Upper lobe of left lung (tissue), 6 donors: ENCODE measurements around the gene MAP2K4. TPM values are rescaled to one million over a fixed set of nuclear protein-coding genes. Genes with fewer than 3 reads are reported as not detected.

Source experiments
- ATAC-seq, 2 donors: fragments of 200-7000 bp; cut with Tn5 transposase; one replicate each; pipeline ENCODE4 v1.9.1; 2022; ENCODE audit warnings: mild to moderate bottlenecking in 2 of 2, moderate library complexity in 2 of 2; ENCODE audit not compliant: low FRiP score in 2 of 2
- DNase-seq, 2 donors: peaks; one replicate each; pipeline ENCODE4 v3.0.0-alpha.2; 2019 to 2020
- H3K27ac ChIP-seq, 4 donors: fragments of 200-600 bp; sonication (generic); one replicate each; pipeline ENCODE4 v1.5.1; 2016 to 2019
- H3K27me3 ChIP-seq, 4 donors: fragments of 200-600 bp; sonication (generic); one replicate each; pipeline ENCODE4 v1.5.1; 2017 to 2019
- H3K36me3 ChIP-seq, 4 donors: fragments of 200-600 bp; sonication (generic); one replicate each; pipeline ENCODE4 v1.5.1; 2016 to 2019
- H3K4me1 ChIP-seq, 4 donors: fragments of 200-600 bp; sonication (generic); one replicate each; pipeline ENCODE4 v1.5.1; 2018 to 2019
- H3K4me3 ChIP-seq, 4 donors: fragments of 200-600 bp; sonication (generic); one replicate each; pipeline ENCODE4 v1.5.1; 2017 to 2019; ENCODE audit warnings: mild to moderate bottlenecking in 2 of 4, moderate library complexity in 1 of 4
- H3K9me3 ChIP-seq, 4 donors: fragments of 200-600 bp; sonication (generic); one replicate each; pipeline ENCODE4 v1.5.1; 2018 to 2019
- CTCF ChIP-seq, 6 experiments: fragments of 450-650 bp in 4 of 6; fragments of 200-600 bp in 2 of 6; sonication (generic) in 2 of 6; IDR thresholded peaks; one replicate each; pipeline ENCODE4 v1.5.1; 2016 to 2019; ENCODE audit warnings: antibody characterized with exemption in 6 of 6
- EP300 ChIP-seq, 4 donors: sonication (generic); formaldehyde crosslinking; IDR thresholded peaks; one replicate each; pipeline ENCODE4 v1.5.1; 2017; ENCODE audit warnings: antibody characterized with exemption in 4 of 4, control low read depth in 2 of 4
- POLR2A ChIP-seq, 4 donors: fragments of 450-650 bp; IDR thresholded peaks; one replicate each; pipeline ENCODE4 v1.5.1; 2016 to 2017; ENCODE audit warnings: antibody characterized with exemption in 4 of 4, mild to moderate bottlenecking in 2 of 4
- POLR2AphosphoS5 ChIP-seq, 2 donors: sonication (generic); formaldehyde crosslinking; IDR thresholded peaks; one replicate each; pipeline ENCODE4 v1.5.1; 2017; ENCODE audit warnings: antibody characterized with exemption in 2 of 2
- WGBS, 2 donors: methylation state at CpG; one replicate each; pipeline ENCODE4 v1.1.5; 2017 to 2018; 5-methylcytosine and 5-hydroxymethylcytosine counted together
- total RNA-seq, 6 donors: library from RNA; depleted of rRNA in 4 of 6; stranded (reverse); fragments of >200 nt in 4 of 6; gene quantifications; one replicate each; pipeline versions ENCODE4 v1.1.0 to v1.2.1, GENCODE V29; 2016 to 2021
- donor health status: DM: no; HTN: no; CAD: no; lungs with moderate emphysema.
- donor health status: DM: no; HTN: yes; CAD: no; lungs with severe emphysema.

Gene MAP2K4
- total RNA-seq, 6 donors from 2014 or later, result 10.2 to 42.7 (median 25.6) TPM

- DNase-seq (no peak), ATAC-seq (no peak)
- Histone ChIP-seq H3K36me3 (no peaks in the 10 kb centered on the region), H3K9me3 (no peaks in the 10 kb centered on the region), H3K4me3 (no peak overlapping the region), H3K4me1 (peaks cover 0 to 5% (median 0%) of the 10 kb centered on the region in 4 donors), H3K27me3 (no peaks in the 10 kb centered on the region), H3K27ac (no peak overlapping the region)
- TF ChIP-seq POLR2A (IDR thresholded peaks at IDR 0.05) (no peak), EP300 (IDR thresholded peaks at IDR 0.05) (no peak), POLR2AphosphoS5 (IDR thresholded peaks at IDR 0.05) (no peak), CTCF (IDR thresholded peaks at IDR 0.05) (no peak)
- 72 to 75% methylated on average over 3 of the region's 3 CpGs for WGBS, 2 donors
Observed at GRCh38 chr17:12041312-12041711, 20.6 kb downstream of the MAP2K4 start.

- Histone ChIP-seq H3K4me3 (no peak overlapping the region), H3K36me3 (no peaks in the 10 kb centered on the region), H3K27me3 (no peaks in the 10 kb centered on the region), H3K27ac (no peak overlapping the region), H3K4me1 (peaks cover 2 to 8% (median 6%) of the 10 kb centered on the region in 4 donors), H3K9me3 (no peaks in the 10 kb centered on the region)
- WGBS, 2 donors, result 93 to 96% methylated on average over 6 of the region's 6 CpGs
- DNase-seq, result no peak
- TF ChIP-seq POLR2A (IDR thresholded peaks at IDR 0.05) (no peak), POLR2AphosphoS5 (IDR thresholded peaks at IDR 0.05) (no peak), CTCF (IDR thresholded peaks at IDR 0.05) (no peak), EP300 (IDR thresholded peaks at IDR 0.05) (no peak)
- ATAC-seq, result no peak
Observed at GRCh38 chr17:12043702-12044101, 23.0 kb downstream of the MAP2K4 start.

- Histone ChIP-seq H3K4me1 (peaks cover 3 to 25% (median 5%) of the 10 kb centered on the region in 4 donors), H3K27ac (no peak overlapping the region), H3K4me3 (no peak overlapping the region), H3K9me3 (no peaks in the 10 kb centered on the region), H3K27me3 (no peaks in the 10 kb centered on the region), H3K36me3 (no peaks in the 10 kb centered on the region)
- TF ChIP-seq POLR2A (IDR thresholded peaks at IDR 0.05) (no peak), EP300 (IDR thresholded peaks at IDR 0.05) (no peak), POLR2AphosphoS5 (IDR thresholded peaks at IDR 0.05) (no peak), CTCF (IDR thresholded peaks at IDR 0.05) (no peak)
- no peak for DNase-seq
- 70 to 76% methylated on average over 2 of the region's 2 CpGs for WGBS, 2 donors
- no peak for ATAC-seq
Observed at GRCh38 chr17:12046786-12047185, 26.1 kb downstream of the MAP2K4 start.

- no peak for TF ChIP-seq POLR2A (IDR thresholded peaks at IDR 0.05)
- TF ChIP-seq CTCF (IDR thresholded peaks at IDR 0.05), result no peak
- no peak for TF ChIP-seq POLR2AphosphoS5 (IDR thresholded peaks at IDR 0.05)
- TF ChIP-seq EP300 (IDR thresholded peaks at IDR 0.05), result no peak
- 81 to 84% methylated on average over 3 of the region's 3 CpGs for WGBS, 2 donors
Observed at GRCh38 chr17:12047681-12048376, 27.2 kb downstream of the MAP2K4 start.

More at GRCh38 chr17:12047681-12048376, 27.2 kb downstream of the MAP2K4 start:
- no peak for ATAC-seq
- no peak overlapping the region for H3K4me3 ChIP-seq
- H3K36me3 ChIP-seq, result no peaks in the 10 kb centered on the region
- H3K4me1 ChIP-seq, result peaks cover 3 to 25% (median 5%) of the 10 kb centered on the region in 4 donors
- H3K27ac ChIP-seq, result no peak overlapping the region
- DNase-seq, result no peak
- no peaks in the 10 kb centered on the region for H3K27me3 ChIP-seq
- H3K9me3 ChIP-seq, result no peaks in the 10 kb centered on the region
